ENCODE data around the gene TRIM69. TPM values are rescaled to one million over a fixed set of nuclear protein-coding genes. Genes with fewer than 3 reads are reported as not detected.
"Not testable (repeated sequence)": the region's sequence is repeated elsewhere in the genome, so short reads cannot be mapped to it uniquely, and the experiment has no call there.

Gene TRIM69
- total and polyA plus RNA-seq, 2 experiments from 2014 or later: 4.3 to 7.0 TPM

DNA sequence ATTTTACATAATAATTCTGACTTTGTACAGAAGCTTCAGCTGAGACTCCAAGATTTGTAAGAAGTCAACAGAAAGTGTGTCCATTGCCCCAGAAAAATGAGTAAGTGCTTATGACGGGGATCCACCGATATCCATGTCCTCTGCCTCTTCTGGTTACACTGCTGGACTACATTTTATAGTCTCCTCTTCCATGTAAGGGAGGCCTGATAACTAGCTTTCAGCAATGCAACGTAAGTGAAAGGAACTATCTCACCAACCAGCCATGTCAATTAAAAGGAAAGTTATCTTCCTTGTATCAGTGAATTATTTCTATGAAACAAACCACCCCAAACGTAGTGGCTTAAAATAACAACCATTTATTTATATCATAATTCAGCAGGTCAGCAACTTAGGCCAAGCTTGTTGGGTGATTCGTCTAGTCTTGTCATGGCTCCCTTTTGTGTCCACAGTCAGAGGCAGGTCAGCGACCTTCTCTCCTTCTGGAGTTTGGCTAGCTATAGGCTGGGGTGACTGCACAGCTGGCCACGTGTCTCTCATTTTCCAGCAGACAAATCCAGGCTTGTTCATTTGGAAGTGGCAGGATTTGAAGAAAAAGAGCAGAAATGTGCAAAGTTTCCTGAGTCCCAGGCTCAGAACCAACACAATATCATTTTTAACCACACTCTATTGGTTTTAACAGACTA, 44.9 kb downstream of the TRIM69 start (continued):
- no peak for TF ChIP-seq NANOG (IDR thresholded peaks at IDR 0.05; ENCODE audit: borderline replicate concordance)
- no peak for TF ChIP-seq POLR2AphosphoS5 (IDR thresholded peaks at IDR 0.05; ENCODE audit: low read depth)
- no peak for TF ChIP-seq CREB1 (CRISPR knock-in tag; IDR thresholded peaks at IDR 0.05; ENCODE audit: low read depth)
- no peak for TF ChIP-seq STAT1 (IDR thresholded peaks at IDR 0.05; ENCODE audit: unreplicated experiment)
- TF ChIP-seq EZH2 (IDR thresholded peaks at IDR 0.05; ENCODE audit: low read depth, unreplicated experiment): no peak
- no peak for TF ChIP-seq ZNF331 (CRISPR knock-in tag; IDR thresholded peaks at IDR 0.05; ENCODE audit: low read depth)

DNA sequence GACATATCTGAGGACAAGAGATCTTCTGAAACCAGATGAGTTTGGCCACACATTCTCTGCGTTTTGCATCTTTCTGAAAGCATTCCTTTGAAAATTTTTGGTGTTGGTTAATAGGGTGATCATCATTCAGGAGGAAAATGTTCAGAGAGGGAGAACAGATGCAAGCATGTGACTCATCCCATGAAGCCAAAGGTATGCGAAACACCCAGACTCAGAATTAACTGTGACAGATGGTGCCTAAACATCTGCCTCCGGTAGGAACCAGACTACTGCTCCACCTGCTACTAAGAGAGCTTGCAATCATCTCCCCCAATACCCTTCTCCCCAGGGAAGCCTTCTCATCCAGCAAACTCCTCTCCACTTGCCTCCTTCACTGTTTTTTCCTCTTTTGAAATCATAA, 46.2 kb downstream of the TRIM69 start:
- no peaks in the 10 kb centered on the region for H4K20me1 ChIP-seq (replicated peaks; ENCODE audit: insufficient read depth)
- H3K4me3 Mint-ChIP-seq: no peak overlapping the region
- H3K36me3 Mint-ChIP-seq (ENCODE audit: low read depth): no peaks in the 10 kb centered on the region
- H3K4me1 ChIP-seq (ENCODE audit: insufficient read depth): peaks cover 11% of the 10 kb centered on the region; the same call in 1 of the 2 replicates
- H3K27ac ChIP-seq (ENCODE audit: low read depth): no peak overlapping the region
- H3K9me3 Mint-ChIP-seq: no peaks in the 10 kb centered on the region
- no peaks in the 10 kb centered on the region for H3K79me2 ChIP-seq (replicated peaks; ENCODE audit: insufficient read depth)
- H3K4me1 Mint-ChIP-seq: peaks cover 9% of the 10 kb centered on the region; the same call in 2 of the 3 replicates
- no peak overlapping the region for H2AFZ ChIP-seq
- H3K27me3 Mint-ChIP-seq (ENCODE audit: insufficient read depth, low read depth, poor library complexity): peaks cover 12% of the 10 kb centered on the region
- DNase-seq (ENCODE audit: low spot score) (no peak), ATAC-seq (no peak)
- H3K27me3 ChIP-seq (ENCODE audit: insufficient read depth): no peaks in the 10 kb centered on the region
- no peaks in the 10 kb centered on the region for H3K9me2 ChIP-seq (ENCODE audit: insufficient read depth)
- TF ChIP-seq CREB1 (CRISPR knock-in tag; IDR thresholded peaks at IDR 0.05; ENCODE audit: low read depth): no peak
- no peak for TF ChIP-seq EZH2 (IDR thresholded peaks at IDR 0.05; ENCODE audit: low read depth, unreplicated experiment)
- TF ChIP-seq, protein P1, sequence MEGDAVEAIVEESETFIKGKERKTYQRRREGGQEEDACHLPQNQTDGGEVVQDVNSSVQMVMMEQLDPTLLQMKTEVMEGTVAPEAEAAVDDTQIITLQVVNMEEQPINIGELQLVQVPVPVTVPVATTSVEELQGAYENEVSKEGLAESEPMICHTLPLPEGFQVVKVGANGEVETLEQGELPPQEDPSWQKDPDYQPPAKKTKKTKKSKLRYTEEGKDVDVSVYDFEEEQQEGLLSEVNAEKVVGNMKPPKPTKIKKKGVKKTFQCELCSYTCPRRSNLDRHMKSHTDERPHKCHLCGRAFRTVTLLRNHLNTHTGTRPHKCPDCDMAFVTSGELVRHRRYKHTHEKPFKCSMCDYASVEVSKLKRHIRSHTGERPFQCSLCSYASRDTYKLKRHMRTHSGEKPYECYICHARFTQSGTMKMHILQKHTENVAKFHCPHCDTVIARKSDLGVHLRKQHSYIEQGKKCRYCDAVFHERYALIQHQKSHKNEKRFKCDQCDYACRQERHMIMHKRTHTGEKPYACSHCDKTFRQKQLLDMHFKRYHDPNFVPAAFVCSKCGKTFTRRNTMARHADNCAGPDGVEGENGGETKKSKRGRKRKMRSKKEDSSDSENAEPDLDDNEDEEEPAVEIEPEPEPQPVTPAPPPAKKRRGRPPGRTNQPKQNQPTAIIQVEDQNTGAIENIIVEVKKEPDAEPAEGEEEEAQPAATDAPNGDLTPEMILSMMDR (conservative IDR thresholded peaks at IDR 0.05; ENCODE audit: low read depth in 2 of 2): no peak
- no peak for TF ChIP-seq EZH2phosphoT487 (IDR thresholded peaks at IDR 0.05; ENCODE audit: unreplicated experiment)
- no peak for TF ChIP-seq ZNF462 (CRISPR knock-in tag; IDR thresholded peaks at IDR 0.05)
- no peaks in the 10 kb centered on the region for H3F3A ChIP-seq (replicated peaks; ENCODE audit: low read depth)
- H3K27ac Mint-ChIP-seq: no peak overlapping the region
- no peaks in the 10 kb centered on the region for H3K36me3 ChIP-seq (ENCODE audit: insufficient read depth)
- no peak overlapping the region for H3K4me3 ChIP-seq
- H3K4me2 ChIP-seq: no peak overlapping the region

- H3K27me3 ChIP-seq (ENCODE audit: insufficient read depth); H4K20me1 ChIP-seq (replicated peaks; ENCODE audit: insufficient read depth); H3K4me3 Mint-ChIP-seq; H3K36me3 ChIP-seq (ENCODE audit: insufficient read depth); H3K27ac Mint-ChIP-seq; H2AFZ ChIP-seq; H3K4me3 ChIP-seq; H3K4me1 Mint-ChIP-seq; DNase-seq (ENCODE audit: low spot score); H3K9me2 ChIP-seq (ENCODE audit: insufficient read depth); H3K9me3 Mint-ChIP-seq; H3K4me1 ChIP-seq (ENCODE audit: insufficient read depth); H3K36me3 Mint-ChIP-seq (ENCODE audit: low read depth); H3K79me2 ChIP-seq (replicated peaks; ENCODE audit: insufficient read depth); H3K27ac ChIP-seq (ENCODE audit: low read depth); H3F3A ChIP-seq (replicated peaks; ENCODE audit: low read depth); H3K4me2 ChIP-seq; ATAC-seq: not testable (repeated sequence)
- peaks cover 12% of the 10 kb centered on the region for H3K27me3 Mint-ChIP-seq (ENCODE audit: insufficient read depth, low read depth, poor library complexity)
Measured at GRCh38 chr15:44784918-44785274, 48.6 kb downstream of the TRIM69 start.

Measured in GM23338 (cell line).